Effector memory CD4-positive, alpha-beta T cell (primary cell): ENCODE data around the gene NFASC.

Experiments used
- DNase-seq, 3 donors: peaks; one replicate each; pipeline ENCODE4 v3.0.0-alpha.2; 2020
- H3K27ac ChIP-seq: 2 replicates; pipeline ENCODE4 v1.7.0; 2013; ENCODE audit warnings: mild to moderate bottlenecking, low read length, moderate library complexity; ENCODE audit not compliant: insufficient read depth, poor library complexity, severe bottlenecking
- H3K27me3 ChIP-seq: replicated peaks from 2 replicates; pipeline ENCODE4 v1.7.0; 2013; ENCODE audit warnings: mild to moderate bottlenecking, low read length; ENCODE audit not compliant: insufficient read depth, control insufficient read depth, poor library complexity, severe bottlenecking
- H3K36me3 ChIP-seq: 2 replicates; pipeline ENCODE4 v1.7.0; 2013; ENCODE audit warnings: mild to moderate bottlenecking, low read length, moderate library complexity; ENCODE audit not compliant: control insufficient read depth, insufficient read depth
- H3K4me1 ChIP-seq: 2 replicates; pipeline ENCODE4 v1.7.0; 2013; ENCODE audit warnings: low read length, mild to moderate bottlenecking; ENCODE audit not compliant: control insufficient read depth, insufficient read depth, poor library complexity, severe bottlenecking
- H3K4me3 ChIP-seq: 2 replicates; pipeline ENCODE4 v1.7.0; 2013; ENCODE audit warnings: low read length, low read depth, mild to moderate bottlenecking; ENCODE audit not compliant: insufficient read depth, poor library complexity, severe bottlenecking
- H3K9me3 ChIP-seq: 2 replicates; pipeline ENCODE4 v1.7.0; 2013; ENCODE audit warnings: mild to moderate bottlenecking, low read length, moderate library complexity; ENCODE audit not compliant: control insufficient read depth

The NFASC gene

GRCh38 chr1:205024679-205025078 is 154.0 kb downstream of the NFASC start:
- no peak overlapping the region for H3K4me3 ChIP-seq
- no peak overlapping the region for H3K27ac ChIP-seq
- no peaks in the 10 kb centered on the region for H3K36me3 ChIP-seq
- H3K4me1 ChIP-seq, result no peaks in the 10 kb centered on the region
- H3K27me3 ChIP-seq, result no peaks in the 10 kb centered on the region
- H3K9me3 ChIP-seq, result no peaks in the 10 kb centered on the region
- no peak for DNase-seq

GRCh38 chr1:205025239-205025638 is 154.6 kb downstream of the NFASC start:
- Histone ChIP-seq H3K9me3 (no peaks in the 10 kb centered on the region), H3K4me1 (no peaks in the 10 kb centered on the region), H3K4me3 (no peak overlapping the region), H3K36me3 (no peaks in the 10 kb centered on the region), H3K27ac (no peak overlapping the region), H3K27me3 (no peaks in the 10 kb centered on the region)
- no peak for DNase-seq

- Histone ChIP-seq H3K27me3 (no peaks in the 10 kb centered on the region), H3K36me3 (no peaks in the 10 kb centered on the region), H3K9me3 (no peaks in the 10 kb centered on the region), H3K27ac (no peak overlapping the region), H3K4me1 (no peaks in the 10 kb centered on the region), H3K4me3 (no peak overlapping the region)
- DNase-seq, result no peak
These were observed 155.5 kb downstream of the NFASC start for GRCh38 chr1:205026181-205026580.

- H3K4me1 ChIP-seq, result no peaks in the 10 kb centered on the region
- H3K27ac ChIP-seq, result no peak overlapping the region
- DNase-seq, result no peak
- H3K27me3 ChIP-seq, result no peaks in the 10 kb centered on the region
- no peak overlapping the region for H3K4me3 ChIP-seq
- no peaks in the 10 kb centered on the region for H3K9me3 ChIP-seq
- H3K36me3 ChIP-seq, result no peaks in the 10 kb centered on the region
These were observed 157.7 kb downstream of the NFASC start for GRCh38 chr1:205028390-205028789.

- H3K4me1 ChIP-seq, result no peaks in the 10 kb centered on the region
- H3K27me3 ChIP-seq, result no peaks in the 10 kb centered on the region
- H3K27ac ChIP-seq, result no peak overlapping the region
- H3K36me3 ChIP-seq, result no peaks in the 10 kb centered on the region
- no peaks in the 10 kb centered on the region for H3K9me3 ChIP-seq
- no peak for DNase-seq
- no peak overlapping the region for H3K4me3 ChIP-seq
These were observed 158.3 kb downstream of the NFASC start for GRCh38 chr1:205028924-205029323.

GRCh38 chr1:205030241-205030640 is 159.6 kb downstream of the NFASC start:
- Histone ChIP-seq H3K27me3 (no peaks in the 10 kb centered on the region), H3K27ac (no peak overlapping the region), H3K36me3 (no peaks in the 10 kb centered on the region), H3K4me3 (no peak overlapping the region), H3K4me1 (no peaks in the 10 kb centered on the region), H3K9me3 (no peaks in the 10 kb centered on the region)
- DNase-seq, result no peak

- Histone ChIP-seq H3K9me3 (no peaks in the 10 kb centered on the region), H3K27ac (no peak overlapping the region), H3K4me3 (no peak overlapping the region), H3K36me3 (no peaks in the 10 kb centered on the region), H3K4me1 (no peaks in the 10 kb centered on the region), H3K27me3 (no peaks in the 10 kb centered on the region)
- DNase-seq, result no peak
These were observed 160.2 kb downstream of the NFASC start for GRCh38 chr1:205030896-205031295.

- no peaks in the 10 kb centered on the region for H3K9me3 ChIP-seq
- no peaks in the 10 kb centered on the region for H3K36me3 ChIP-seq
- no peaks in the 10 kb centered on the region for H3K27me3 ChIP-seq
- no peak overlapping the region for H3K4me3 ChIP-seq
- H3K4me1 ChIP-seq, result no peaks in the 10 kb centered on the region
- no peak overlapping the region for H3K27ac ChIP-seq
- no peak for DNase-seq
These were observed 161.8 kb downstream of the NFASC start for GRCh38 chr1:205032508-205032907.

- H3K27ac ChIP-seq, result no peak overlapping the region
- no peaks in the 10 kb centered on the region for H3K27me3 ChIP-seq
- no peaks in the 10 kb centered on the region for H3K9me3 ChIP-seq
- DNase-seq, result no peak
- H3K4me3 ChIP-seq, result no peak overlapping the region
- no peaks in the 10 kb centered on the region for H3K36me3 ChIP-seq
- H3K4me1 ChIP-seq, result no peaks in the 10 kb centered on the region
These were observed 166.9 kb downstream of the NFASC start for GRCh38 chr1:205037539-205037938.

- Histone ChIP-seq H3K4me1 (no peaks in the 10 kb centered on the region), H3K4me3 (no peak overlapping the region), H3K36me3 (no peaks in the 10 kb centered on the region), H3K9me3 (no peaks in the 10 kb centered on the region), H3K27ac (no peak overlapping the region), H3K27me3 (peaks cover under 1% of the 10 kb centered on the region)
- DNase-seq, result no peak
These were observed 167.6 kb downstream of the NFASC start for GRCh38 chr1:205038132-205038786.
